GM18507 (cell line): ENCODE measurements around the gene ADCY7.
A peak's percentile ranks its signal among the peaks of the same experiment; 100 is the strongest.

Experiments
- DNase-seq: peaks from one replicate; pipeline ENCODE4 v3.0.0; 2011; ENCODE audit warnings: low read depth; ENCODE audit not compliant: insufficient read length; ENCODE audit errors: extremely low spot score
- FAIRE-seq: peaks from 2 replicates; lab custom pipeline; 2011; peaks lifted over from hg19 to GRCh38; lab: Jason Lieb, UNC

ADCY7 gene

DNA sequence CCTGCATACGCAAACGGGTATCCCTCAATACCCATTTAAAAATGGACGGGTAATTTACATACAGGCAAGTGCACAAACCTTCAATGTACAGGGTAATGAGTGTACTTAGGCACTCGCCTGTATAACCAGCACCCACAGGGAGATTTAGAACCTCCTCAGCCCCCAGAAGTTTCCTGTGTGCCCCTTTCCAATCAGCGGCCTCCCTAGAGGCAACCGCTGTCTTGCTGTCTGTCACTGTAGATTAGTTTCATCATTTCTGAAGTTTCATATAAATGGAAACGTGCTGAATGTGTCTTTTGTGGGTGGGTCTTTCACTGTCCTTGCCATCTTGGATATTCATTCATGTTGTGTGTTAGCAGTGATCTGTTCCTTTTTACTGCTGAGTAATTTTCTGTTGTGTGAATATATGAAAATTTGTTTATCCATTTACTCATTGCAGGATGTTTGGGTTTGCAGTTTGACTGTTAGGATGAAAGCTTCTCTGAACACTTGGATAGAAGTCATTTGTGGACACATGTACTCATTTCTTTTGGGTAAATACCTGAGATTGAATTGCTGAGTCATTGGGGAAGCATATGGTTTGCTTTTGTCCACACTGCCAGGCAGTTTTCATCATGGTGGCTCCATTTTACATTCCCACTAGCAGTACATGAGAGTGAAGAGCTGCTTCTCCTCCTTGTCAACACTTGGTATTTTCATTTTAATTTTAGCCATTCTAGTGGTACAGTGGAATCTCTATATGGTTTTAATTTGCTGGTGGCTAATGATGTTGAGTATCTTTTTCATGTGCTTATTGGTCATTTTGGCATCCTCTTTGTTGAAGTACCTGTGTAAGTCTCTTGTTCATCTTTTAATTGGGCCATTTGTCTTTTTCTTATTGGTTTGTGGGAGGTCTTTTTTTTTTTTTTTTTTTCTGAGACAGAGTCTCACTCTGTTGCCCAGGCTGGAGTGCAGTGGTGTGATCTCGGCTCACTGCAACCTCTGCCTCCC, 2.1 kb upstream of the ADCY7 start:
- no peak for DNase-seq
- FAIRE-seq, result peak; percentile 80

DNA sequence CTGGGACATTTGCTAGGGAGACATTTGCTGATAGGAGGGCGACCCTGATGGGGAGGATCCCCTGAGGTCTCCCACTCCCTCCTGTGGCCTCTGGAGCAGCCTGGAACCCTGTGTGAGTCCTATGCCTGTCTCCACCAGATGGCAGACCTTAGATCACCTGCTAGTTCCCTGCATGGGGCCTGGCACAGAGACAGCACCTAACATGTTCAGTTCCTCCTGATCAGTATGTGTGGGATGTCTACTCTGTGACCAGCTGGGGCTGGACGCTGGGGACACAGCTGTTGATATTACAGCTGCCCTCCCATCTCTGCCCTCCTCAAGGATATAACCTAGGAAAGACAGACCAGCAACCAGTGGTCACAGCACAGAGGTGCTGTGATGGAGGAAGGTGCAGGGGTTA, 1.1 kb upstream of the ADCY7 start:
- no peak for DNase-seq
- FAIRE-seq, result peak; percentile 81

DNA sequence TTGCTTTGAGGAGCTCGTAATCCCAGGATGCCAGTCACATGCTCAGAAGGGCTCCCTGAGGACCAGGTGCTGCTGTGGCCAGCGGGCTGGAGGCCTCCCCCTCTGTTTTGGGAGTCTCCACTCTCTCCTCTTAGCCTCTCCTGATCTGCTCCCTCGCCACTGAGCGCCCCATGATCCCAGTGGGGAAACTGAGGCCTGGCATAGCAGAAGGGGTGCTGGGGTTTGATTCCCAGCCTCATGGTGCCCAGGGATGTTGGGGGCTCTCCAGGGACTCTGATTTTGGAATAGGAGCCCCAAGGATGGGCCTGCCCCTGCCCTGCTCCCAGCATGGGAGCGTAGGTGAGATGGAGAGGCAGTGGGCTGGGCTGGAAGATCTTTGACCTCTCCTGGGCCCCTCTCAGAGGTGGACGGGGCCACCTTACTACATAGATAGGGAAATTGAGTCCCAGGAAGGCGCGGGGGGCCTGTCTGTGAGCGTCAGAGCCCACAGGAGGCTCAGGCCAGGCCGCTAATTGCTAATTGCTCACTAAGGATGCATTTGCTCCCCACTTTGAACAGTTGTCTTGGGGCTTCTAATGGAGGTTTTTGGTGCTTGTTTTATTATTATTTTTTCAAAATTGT, 525 bp upstream of the ADCY7 start:
- FAIRE-seq, result no peak
- DNase-seq, result no peak

GRCh38 chr16:50267151-50267631, 840 bp downstream of the ADCY7 start:
- FAIRE-seq (no peak), DNase-seq (no peak)

DNA sequence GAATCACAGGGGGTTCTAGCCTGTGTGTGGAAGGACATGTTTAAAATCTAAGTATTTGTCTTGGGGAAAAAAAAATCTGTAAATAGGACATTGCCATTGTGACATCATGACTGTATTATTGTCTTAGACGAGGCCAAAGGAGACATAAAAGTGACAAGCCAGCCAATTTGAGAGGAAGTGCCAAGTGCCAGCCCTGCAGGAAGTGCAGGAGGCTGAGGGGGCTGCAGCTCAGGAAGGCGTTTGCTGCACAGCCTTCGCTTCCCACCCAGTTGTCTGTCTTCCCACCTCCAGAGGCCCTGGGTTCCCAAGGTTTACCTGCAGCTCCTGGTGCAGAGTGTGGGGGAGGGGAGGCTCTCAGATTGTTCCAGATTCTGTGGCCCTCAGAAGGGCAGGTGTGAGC, 1.3 kb downstream of the ADCY7 start:
- FAIRE-seq (no peak), DNase-seq (no peak)

DNA sequence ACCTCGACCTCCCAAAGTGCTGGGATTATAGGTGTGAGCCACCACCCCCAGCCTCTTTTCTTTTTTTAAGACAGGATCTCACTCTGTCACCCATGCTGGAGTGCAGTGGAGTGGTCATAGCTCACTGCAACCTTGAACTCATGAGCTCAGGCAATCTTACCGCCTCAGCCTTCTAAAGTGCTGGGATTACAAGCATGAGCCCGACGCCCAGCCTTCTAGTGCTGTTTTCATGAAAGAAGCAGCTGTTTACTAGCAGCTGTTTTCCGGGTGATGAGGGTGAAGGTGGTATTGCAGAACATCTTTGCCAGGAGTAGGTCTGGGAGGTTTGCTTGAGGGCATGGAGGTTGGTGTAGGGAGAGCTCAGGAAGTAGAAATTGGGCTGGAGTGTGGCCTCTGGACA, 2.0 kb downstream of the ADCY7 start:
- DNase-seq (no peak), FAIRE-seq (no peak)

DNA sequence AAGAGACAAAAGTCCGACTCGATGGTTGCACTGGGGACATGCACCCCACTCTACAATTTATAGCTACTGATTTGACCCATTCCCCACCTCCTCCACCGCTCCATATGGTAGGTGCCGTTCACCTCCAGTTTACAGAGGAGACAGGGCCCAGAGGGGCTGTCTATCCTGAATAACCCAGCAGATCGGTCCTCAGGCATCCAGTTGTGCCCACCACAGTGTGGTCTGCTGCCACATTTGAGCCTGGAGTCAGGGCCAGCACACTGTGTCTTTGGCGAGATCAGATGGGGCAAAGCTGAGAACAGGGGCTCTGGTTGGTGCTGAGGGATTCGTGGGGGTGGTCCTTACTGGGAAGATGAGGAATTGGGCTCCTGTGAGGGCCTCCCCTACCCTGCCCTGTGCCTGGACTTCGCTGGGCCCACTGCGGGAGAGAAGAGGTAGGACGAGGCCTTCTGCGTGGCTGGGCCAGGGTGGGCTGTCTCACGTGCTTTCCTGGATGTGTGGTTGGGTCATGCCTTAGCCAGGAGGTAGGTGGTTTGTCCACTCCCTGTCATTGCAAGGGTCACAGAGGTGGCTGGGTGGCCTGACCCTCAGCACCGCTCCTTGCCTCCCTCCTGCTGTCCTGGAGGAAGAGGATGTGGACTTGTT, 2.8 kb downstream of the ADCY7 start:
- DNase-seq (no peak), FAIRE-seq (no peak)

DNA sequence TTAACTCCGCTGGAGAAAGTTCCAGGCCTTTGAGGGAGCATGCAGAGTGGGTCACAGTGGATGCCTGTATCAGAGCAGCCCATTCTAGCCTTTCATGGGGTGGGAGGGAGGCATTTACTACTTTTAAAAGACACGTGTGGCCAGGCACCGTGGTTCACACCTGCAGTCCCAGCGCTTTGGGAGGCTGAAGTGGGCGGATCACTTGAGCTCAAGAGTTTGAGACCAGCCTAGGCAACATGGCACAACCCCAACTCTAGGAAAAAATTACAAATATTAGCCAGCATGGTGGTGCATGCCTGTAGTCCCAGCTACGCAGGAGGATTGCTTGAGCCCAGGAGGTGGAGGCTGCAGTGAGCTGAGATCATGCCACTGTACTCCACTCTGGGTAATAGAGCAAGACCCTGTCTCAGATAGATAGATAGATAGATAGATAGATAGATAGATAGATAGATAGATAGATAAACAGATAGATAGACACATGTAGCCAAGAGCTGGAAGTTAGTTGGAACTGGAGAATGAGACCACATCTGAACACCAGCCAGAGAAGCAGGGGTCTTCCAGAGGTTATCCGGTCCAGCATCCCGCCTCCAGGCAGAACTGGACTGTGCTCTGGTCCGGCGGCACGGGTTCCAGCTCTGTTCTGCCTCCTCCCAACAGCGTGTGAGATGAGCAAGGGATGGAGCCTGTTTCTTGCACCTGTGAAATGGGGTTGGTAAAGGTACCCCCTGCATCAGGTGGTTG, 3.6 kb downstream of the ADCY7 start:
- DNase-seq (no peak), FAIRE-seq (no peak)

DNA sequence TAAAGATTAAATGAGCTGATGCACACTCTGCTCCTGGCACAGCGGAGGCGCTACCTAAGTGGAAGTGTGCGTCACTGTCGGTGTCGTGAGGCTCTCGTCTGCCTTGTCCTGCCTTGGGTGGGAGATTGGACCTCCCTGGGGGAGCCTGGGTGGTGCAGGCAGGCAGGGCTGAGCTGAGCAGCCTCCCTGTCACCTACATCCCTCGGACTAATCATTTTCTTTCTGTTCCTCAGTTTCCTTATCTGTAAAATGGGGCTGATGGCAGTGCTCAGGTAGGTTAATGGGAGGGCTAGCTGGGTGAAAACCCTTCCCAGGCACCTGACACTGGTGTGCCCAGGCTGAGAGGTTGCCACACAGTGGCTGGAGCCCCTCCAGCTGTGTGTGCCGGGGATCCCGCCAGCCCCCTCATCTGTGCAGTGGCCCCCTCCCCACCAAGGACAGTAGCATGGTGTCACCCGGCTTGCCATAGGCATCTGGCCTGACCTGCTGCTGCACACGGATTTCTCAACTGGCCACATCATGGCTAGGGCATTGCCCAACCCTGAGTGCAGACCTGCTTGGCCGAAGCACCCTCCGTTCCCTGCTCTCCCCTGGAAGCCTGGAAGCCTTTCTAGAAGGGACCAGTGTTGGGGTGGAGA, 4.3 kb downstream of the ADCY7 start:
- FAIRE-seq (no peak), DNase-seq (no peak)

- DNase-seq, result no peak
- FAIRE-seq, result no peak
Measured at GRCh38 chr16:50271148-50272041, 5.0 kb downstream of the ADCY7 start.

DNA sequence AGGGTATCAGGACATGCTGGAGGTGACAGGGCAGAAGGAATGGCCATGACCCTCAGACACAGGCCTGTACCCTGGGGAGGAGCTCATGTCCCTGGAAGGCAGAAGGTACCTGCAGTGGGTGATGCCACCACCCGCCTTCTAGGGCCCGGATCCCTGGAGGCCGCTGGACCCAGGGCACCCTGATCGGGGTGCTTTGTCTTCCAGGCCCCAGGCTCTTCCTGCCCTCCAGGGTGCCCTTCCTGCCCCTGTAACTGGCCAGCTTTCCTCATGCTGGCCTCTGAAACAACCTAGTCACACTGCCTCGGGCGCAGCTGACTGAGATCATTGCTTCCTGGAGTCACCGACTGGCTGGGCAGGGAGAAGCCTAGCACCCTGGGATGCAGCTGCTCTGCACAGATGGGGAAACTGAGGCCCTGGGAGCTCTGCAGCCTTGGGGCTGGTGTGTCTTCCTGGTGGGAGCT, 5.8 kb downstream of the ADCY7 start:
- DNase-seq (no peak), FAIRE-seq (no peak)

- no peak for FAIRE-seq
- DNase-seq, result no peak
Measured at GRCh38 chr16:50272687-50273381, 6.5 kb downstream of the ADCY7 start.

- DNase-seq (no peak), FAIRE-seq (no peak)
Measured at GRCh38 chr16:50273382-50273690, 7.0 kb downstream of the ADCY7 start.

GRCh38 chr16:50273888-50274325, 7.6 kb downstream of the ADCY7 start:
- DNase-seq (peak; percentile 69), FAIRE-seq (peak; percentile 91)

DNA sequence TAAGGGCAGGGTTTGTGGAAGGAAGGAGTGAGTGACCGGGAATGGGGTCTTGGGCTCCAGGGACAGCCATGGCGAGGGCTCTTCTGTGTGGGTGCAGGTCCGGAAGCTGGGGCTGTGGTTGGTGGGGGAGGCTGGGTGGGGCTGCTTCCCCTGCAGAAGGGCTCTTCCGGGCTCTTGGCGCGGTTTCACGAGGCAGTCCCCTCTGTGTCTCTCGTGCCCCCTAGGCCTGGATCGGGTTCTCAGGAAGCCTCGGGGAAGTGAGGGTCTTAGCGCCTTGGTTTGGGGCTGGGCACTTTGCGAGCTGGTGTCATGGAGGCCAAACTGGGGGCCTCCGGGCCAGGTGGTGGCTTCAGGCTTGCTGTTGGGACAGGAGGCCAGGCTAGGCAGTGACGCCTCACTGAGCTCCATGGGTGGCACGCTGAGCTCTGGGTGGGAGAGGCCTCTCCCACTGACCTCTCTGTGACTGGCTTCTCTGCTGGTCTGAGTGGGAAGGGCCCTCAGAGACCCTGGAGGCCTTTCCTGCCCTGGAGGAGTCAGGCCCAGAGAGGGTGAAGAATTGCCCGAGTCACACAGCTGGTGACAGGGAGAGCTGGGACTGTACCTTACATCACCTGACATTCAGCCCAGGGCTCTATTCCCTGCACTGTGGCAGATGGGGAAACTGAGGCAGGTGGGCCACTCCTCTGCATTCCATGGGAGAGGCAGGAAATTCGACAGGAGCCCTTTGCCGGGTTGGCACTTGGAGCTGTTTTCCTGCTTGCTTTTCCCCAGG, 8.2 kb downstream of the ADCY7 start:
- DNase-seq (peak; percentile 55), FAIRE-seq (no peak)

DNA sequence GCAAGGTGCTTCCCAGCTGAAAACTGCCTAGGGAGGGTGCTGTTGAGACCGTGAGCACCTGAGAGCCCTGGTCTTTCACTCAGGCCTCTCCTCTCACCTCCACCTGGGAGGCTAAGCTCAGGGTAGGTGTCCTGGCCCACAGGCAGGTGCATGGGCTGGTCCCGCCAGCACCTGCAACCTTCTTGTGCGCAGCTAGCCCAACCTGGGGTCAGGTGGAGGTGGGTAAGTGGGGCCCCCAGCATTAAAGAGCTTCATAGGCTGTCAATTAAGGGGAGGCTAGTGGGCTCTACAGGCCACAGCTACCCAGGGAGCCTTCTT, 8.7 kb downstream of the ADCY7 start:
- DNase-seq, result no peak
- FAIRE-seq, result peak; percentile 5
